ENCODE results near the gene LIN28A. TPM values are rescaled to one million over a fixed set of nuclear protein-coding genes. Genes with fewer than 3 reads are reported as not detected.

Gene LIN28A
- total RNA-seq, 4 donors from 2014 or later, result not detected

DNA sequence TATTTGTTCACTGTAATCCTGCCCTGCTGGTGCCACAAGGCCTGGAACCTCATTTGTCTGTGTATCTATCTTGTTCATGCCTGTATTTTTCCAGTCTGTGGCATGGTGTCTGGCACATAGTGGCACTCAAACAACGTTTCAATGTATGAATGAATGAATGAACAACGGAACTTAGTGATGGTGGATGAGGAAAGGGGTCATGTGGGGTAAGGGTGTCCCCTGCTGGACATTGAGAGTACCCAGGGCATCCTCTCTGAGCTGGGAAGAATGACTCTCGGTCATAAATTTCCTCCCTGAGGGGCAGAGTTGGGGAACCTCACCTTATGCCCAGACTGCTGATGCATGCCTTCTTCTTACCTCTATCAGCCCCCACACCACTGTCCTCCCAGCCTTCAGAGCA, 19.2 kb upstream of the LIN28A start:
- TF ChIP-seq, protein P1, sequence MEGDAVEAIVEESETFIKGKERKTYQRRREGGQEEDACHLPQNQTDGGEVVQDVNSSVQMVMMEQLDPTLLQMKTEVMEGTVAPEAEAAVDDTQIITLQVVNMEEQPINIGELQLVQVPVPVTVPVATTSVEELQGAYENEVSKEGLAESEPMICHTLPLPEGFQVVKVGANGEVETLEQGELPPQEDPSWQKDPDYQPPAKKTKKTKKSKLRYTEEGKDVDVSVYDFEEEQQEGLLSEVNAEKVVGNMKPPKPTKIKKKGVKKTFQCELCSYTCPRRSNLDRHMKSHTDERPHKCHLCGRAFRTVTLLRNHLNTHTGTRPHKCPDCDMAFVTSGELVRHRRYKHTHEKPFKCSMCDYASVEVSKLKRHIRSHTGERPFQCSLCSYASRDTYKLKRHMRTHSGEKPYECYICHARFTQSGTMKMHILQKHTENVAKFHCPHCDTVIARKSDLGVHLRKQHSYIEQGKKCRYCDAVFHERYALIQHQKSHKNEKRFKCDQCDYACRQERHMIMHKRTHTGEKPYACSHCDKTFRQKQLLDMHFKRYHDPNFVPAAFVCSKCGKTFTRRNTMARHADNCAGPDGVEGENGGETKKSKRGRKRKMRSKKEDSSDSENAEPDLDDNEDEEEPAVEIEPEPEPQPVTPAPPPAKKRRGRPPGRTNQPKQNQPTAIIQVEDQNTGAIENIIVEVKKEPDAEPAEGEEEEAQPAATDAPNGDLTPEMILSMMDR (IDR thresholded peaks at IDR 0.05), result peak in 5 of 6 experiments; percentile 28 to 51 (median 47)
- no peak for TF ChIP-seq POLR2A (IDR thresholded peaks at IDR 0.05)
- DNase-seq, result peak in 1 of 3 donors; percentile 55

DNA sequence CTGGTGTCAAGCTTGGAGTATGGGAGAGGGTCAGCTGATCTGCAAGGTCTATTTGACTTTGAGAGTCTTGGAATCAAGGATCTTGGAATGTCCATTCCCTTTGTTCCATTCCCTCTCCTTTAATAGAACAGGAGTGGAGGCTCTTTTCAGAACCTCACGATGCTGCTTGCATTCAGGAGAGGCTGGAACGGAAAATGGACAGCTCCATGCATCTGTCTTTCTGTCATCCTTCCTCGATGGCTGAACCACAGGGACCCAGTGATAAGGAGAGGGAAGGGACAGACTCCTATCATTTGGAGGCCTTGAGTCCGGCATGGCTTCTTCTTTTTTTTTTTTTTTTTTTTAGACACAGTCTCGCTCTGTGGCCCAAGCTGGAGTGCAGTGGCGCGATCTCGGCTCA, 14.9 kb upstream of the LIN28A start:
- H3K27ac ChIP-seq, result no peak overlapping the region
- no peaks in the 10 kb centered on the region for H3K9me3 ChIP-seq
- no peaks in the 10 kb centered on the region for H3K4me1 ChIP-seq
- H3K36me3 ChIP-seq, result no peaks in the 10 kb centered on the region
- no peaks in the 10 kb centered on the region for H3K27me3 ChIP-seq
- no peak for DNase-seq
- H3K4me3 ChIP-seq, result no peak overlapping the region
- TF ChIP-seq, protein P1 (IDR thresholded peaks at IDR 0.05), result no peak
- TF ChIP-seq POLR2A (IDR thresholded peaks at IDR 0.05), result no peak

More for the DNA sequence above, 19.2 kb upstream of the LIN28A start:
- H3K27me3 ChIP-seq, result no peaks in the 10 kb centered on the region
- no peak overlapping the region for H3K27ac ChIP-seq
- no peak overlapping the region for H3K4me3 ChIP-seq
- H3K4me1 ChIP-seq, result no peaks in the 10 kb centered on the region
- no peaks in the 10 kb centered on the region for H3K9me3 ChIP-seq
- H3K36me3 ChIP-seq, result no peaks in the 10 kb centered on the region

DNA sequence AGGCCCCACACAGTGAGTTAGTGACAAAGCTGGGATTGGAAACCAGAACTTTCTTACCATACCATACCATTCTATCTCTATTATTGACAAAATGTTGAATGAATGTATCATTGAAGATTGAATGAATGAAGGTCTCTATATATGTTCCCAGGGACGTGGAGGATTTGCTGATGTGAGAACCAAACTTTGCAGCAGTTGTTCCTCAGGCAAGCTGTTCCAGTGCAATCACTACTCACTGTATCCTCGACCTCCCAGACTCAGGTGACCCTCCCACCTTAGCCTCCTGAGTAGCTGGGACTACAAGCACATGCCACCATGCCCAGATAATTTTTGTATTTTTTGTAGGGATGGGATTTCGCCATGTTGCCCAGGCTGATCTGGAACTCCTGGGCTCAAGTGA, 11.6 kb upstream of the LIN28A start:
- no peak for DNase-seq
- Histone ChIP-seq H3K4me3 (no peak overlapping the region), H3K27me3 (no peaks in the 10 kb centered on the region), H3K27ac (no peak overlapping the region), H3K4me1 (no peaks in the 10 kb centered on the region), H3K36me3 (no peaks in the 10 kb centered on the region), H3K9me3 (no peaks in the 10 kb centered on the region)
- TF ChIP-seq, protein P1 (IDR thresholded peaks at IDR 0.05), result no peak
- TF ChIP-seq POLR2A (IDR thresholded peaks at IDR 0.05), result no peak

DNA sequence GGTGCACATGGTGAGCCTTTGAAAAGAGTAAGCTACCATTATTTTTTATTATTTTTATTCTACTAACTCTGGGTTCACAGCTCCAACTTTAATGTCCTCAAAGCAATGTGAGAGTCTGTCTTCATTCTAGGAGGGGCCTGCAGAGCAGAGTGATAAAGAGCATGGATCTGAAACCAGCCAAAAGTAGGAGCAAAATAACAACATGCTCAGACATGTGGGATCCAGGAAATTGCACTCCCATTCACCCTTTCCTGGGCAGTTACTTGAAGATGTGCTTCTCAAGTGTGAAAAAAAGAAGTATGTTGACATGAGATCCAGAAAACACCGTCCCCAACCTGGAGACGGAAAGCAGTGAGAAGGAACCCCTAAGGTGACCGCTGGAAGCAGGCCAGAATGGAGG, 8.7 kb upstream of the LIN28A start:
- no peaks in the 10 kb centered on the region for H3K36me3 ChIP-seq
- H3K9me3 ChIP-seq, result no peaks in the 10 kb centered on the region
- no peak overlapping the region for H3K4me3 ChIP-seq
- no peaks in the 10 kb centered on the region for H3K27me3 ChIP-seq
- TF ChIP-seq, protein P1 (IDR thresholded peaks at IDR 0.05), result no peak
- H3K4me1 ChIP-seq, result no peaks in the 10 kb centered on the region
- no peak overlapping the region for H3K27ac ChIP-seq
- DNase-seq, result no peak

DNA sequence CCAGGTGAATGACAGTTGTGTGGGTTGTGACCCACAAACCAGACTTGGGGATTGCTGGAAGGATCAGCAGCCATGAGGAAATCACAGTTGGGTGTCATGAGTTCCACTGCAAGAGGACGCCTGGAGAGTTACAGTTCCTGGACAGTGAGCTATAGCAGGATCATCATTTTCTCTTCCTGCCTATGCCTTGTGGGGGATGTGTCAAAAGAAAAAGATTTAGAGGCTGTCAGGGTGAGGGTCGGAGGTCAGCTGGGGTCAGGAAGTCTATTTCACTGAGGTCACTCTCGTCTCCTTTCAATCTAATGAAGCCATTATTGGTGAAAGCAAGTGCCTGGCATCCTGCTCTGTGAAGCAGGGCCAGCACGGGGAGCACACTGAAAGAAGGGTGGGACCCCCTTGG, 7.0 kb upstream of the LIN28A start:
- Histone ChIP-seq H3K4me3 (no peak overlapping the region), H3K9me3 (no peaks in the 10 kb centered on the region), H3K36me3 (no peaks in the 10 kb centered on the region), H3K27me3 (peaks cover 0 to under 1% of the 10 kb centered on the region in 2 donors), H3K4me1 (no peaks in the 10 kb centered on the region), H3K27ac (no peak overlapping the region)
- TF ChIP-seq, protein P1 (IDR thresholded peaks at IDR 0.05), result no peak
- no peak for TF ChIP-seq POLR2A (IDR thresholded peaks at IDR 0.05)
- no peak for DNase-seq

DNA sequence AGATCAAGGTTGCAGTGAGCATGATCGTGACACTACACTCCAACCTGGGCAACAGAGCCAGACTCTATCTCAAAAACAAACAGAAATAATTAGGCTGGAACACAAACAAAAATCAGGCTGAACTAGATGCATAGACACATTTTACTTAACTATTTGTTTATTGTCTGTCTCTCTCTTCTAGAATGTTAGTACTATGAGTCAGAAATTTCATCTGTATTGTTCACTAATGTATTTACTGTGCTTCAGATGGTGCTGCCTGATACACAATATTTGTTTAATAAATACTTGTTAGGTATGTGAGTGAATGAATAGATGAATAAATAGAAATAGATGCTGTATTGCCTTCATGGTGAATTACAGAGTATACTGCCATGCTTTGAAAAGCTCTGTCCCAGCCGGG, 6.0 kb upstream of the LIN28A start:
- no peak for DNase-seq
- no peak overlapping the region for H3K4me3 ChIP-seq
- peaks cover 0 to 8% of the 10 kb centered on the region in 2 donors for H3K27me3 ChIP-seq

More for the DNA sequence above, 6.0 kb upstream of the LIN28A start:
- Histone ChIP-seq H3K27ac (no peak overlapping the region), H3K36me3 (no peaks in the 10 kb centered on the region), H3K9me3 (no peaks in the 10 kb centered on the region), H3K4me1 (no peaks in the 10 kb centered on the region)
- TF ChIP-seq POLR2A (IDR thresholded peaks at IDR 0.05), result no peak
- TF ChIP-seq, protein P1 (IDR thresholded peaks at IDR 0.05), result no peak

All from Peyer's patch (tissue), 4 donors.